HPDE6-E6E7 (cell line): ENCODE data around the gene OXNAD1.

ENCODE experiments used
- DNase-seq: peaks from one replicate; pipeline ENCODE4 v3.0.0; 2011; ENCODE audit warnings: missing footprints; ENCODE audit errors: extremely low spot score

The OXNAD1 gene, protein sequence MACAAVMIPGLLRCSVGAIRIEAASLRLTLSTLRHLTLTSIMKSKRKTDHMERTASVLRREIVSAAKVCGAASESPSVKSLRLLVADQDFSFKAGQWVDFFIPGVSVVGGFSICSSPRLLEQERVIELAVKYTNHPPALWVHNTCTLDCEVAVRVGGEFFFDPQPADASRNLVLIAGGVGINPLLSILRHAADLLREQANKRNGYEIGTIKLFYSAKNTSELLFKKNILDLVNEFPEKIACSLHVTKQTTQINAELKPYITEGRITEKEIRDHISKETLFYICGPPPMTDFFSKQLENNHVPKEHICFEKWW

DNA sequence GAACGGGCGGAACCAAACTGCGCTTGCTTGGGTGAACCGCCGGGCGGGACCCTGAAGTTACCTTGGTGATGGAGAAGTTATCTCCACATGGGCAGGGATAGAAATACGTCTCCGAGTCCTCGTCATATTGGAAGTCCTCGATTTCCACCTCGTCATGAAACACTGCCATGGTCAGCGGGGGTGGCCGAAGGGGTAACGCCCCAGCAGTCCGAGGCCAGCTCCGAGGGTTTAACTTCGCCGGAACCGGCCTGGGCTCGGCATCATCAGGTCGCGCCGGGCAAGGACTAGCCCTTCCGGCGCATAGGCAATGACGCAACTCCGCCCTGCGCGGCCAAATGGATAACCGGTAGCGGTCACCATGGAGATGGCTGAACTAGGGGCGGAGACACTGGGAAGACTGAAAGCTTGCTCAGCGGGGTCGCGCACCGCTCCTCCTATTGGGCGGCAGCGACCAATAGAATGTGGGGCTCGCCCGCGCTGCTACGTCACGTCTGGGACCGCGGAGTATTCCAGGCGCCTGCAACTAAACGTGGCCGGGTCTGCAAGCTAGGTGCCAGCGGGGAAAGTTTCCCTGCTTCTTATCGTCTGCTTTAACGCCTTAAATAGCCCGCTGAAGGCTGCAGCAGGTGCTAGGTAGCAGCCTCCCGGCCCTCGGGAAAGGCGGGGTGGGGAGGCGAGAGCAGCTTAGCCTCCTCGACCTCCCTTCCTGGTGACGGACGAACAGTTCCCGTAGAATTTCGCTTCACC is at the start of gene OXNAD1, which contains the start of gene DPH3:
TSS of gene OXNAD1 (plus strand) at position 505 of the 747 bp plus-strand sequence. CDS start 5,741 bp downstream, outside the sequence.
TSS of gene DPH3 (minus strand) at position 236 of the 747 bp plus-strand sequence. CDS start at position 169, 67 bp downstream.
- peak; percentile 78 for DNase-seq

DNA sequence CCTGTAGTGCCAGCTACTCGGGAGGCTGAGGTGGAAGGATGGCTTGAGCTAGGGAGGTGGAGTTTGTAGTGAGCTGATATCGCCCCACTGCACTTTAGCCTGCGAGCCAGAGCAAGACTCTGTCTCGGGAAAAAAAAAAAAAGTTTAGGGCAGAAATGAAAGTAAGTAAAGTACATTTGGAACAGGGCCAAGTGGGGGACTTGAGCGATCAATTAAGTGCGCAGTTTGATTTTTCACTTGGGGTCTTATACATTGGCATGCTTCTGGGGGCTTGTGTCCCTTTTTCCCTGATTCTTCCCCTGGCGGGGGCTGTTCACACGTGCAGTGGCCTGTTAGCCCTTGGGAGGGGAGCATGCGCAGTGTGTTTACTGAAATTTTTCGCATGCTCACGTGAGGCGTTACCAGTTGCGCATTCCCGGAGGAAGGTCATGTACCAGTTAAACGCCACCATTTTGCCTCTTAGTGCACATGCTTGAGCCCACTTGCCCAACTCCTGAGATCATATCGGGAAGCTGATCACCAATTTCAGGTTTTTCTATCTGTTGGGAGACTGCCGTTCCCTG is 48.6 kb upstream of the OXNAD1 start:
- no peak for DNase-seq

DNA sequence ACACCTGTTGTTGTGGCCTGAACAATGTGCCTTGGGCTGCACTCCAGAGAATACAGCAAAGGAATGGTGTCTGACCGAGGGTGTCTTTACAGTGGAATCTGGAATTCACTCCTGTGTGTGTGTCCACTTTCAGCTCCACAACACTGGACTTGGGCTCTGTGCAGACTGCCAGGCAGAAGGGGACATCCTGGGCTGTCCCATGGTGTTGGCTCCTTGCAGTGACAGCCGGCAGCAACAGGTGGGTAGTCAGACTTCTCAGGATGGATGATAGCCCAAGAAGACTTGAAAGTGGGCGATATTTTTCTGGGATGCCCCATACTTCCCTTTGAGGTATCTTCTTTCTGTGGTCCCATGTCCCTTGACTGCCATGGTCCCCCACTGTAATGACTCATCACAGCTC is 45.2 kb upstream of the OXNAD1 start:
- DNase-seq, result no peak

DNA sequence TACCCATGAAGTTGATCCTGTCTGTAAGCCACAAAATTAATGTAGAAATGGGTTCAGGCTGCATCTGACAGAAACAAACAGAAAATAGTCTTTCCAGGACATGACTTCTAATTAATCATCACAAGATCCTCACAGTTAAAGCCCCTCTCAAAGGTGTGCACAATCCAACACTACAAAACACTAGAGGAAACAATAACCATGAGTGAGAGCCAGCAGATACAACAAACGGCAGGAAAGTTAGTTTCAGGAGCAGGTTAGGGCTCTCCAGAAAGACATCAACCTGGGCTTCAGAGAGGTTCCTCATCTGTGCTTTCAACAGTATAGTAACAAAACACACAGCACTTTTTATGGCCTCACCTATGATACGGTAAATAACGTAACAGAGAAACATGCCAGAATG is 43.0 kb upstream of the OXNAD1 start:
- no peak for DNase-seq

DNA sequence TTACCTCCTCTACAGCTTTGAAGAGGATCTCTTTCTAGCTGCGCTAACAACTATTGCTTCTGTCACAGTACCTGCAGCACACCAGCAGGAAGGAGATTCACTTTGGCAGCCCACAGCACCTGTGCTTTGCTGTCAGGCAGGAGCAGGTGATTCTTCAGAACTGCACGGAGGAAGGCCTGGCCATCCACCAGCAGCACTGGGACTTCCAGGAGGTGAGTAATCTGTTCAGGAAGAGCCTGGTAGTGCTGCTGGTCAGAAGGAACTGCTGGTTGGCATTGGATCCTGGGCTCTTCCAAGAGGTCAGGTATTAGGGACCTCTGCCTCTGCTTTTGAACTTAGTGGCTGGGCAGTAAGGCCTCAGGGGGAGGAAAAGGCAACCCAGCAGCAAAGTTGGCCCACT is 42.5 kb upstream of the OXNAD1 start:
- no peak for DNase-seq

DNA sequence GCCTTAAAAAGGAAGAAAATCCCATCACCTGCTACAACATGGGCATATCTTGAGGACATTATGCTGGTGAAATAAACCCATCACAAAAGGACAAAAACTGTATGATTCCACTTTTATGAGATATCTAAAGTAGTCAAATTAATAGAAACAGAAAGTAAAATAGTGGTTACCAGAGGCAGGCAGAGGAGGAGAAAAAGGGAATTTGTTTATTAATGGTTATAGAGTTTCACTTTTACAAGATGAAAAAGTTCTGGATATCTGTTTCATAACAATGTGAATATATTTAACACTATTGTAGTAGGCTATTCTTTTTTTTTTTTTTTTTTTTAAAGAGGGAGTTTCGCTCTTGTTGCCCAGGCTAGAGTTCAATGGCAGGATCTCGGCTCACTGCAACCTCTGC is 40.7 kb upstream of the OXNAD1 start:
- no peak for DNase-seq

DNA sequence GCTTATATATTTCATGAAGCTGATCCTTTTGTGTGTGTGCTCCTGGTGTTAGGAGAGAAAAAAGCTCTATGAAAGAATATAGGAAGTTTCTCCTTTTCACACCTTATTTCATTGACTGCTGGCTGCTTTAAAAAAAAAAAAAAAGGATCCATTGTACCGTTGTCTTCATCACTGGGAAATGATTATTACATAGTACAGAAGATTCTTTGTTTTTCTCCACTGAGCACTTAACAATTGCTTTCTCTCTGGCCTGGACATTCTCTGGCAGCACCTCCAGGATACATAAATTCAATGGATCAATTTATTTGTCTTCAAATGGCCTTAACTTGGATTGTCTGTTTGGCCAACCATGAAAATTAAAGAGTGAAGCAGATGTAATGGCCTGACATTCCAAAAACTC is 37.4 kb upstream of the OXNAD1 start:
- no peak for DNase-seq

DNA sequence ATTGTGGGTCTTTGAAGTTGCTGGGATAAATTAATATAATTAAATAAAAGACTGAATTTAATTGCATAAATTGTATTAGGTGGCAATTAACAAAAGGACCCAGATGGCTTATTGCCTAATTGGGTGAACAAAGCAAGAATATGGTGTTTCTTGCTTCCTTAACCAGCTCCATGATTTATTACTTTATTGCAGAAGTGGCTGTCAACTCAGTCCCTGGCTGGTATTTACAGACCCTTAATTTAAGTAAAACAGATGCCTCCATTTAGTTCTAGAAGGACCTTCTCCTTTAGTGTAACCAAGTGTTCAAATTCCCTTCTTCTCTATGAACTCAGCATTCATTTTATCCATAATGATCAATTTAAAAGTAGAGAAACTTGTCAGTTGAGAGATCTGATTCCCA is 35.3 kb upstream of the OXNAD1 start:
- DNase-seq, result no peak

DNA sequence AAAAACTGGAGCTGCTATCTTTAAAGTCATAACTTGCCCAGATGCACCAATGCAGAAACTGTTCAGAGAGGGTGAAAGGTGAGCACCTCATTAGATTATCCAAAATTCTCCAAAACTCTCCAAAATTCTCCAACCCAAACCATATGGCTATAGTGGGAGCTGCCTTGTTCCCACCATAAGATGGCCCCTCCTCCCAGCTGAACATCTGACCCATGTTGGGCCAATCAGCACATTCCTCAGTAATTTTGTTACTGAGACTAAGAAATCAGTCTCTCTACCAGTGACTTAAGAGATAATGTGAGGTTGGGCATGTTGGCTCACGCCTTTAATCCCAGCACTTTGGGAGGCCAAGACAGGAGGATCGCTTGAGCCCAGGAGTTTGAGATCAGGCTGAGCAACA is 33.0 kb upstream of the OXNAD1 start:
- DNase-seq, result no peak

DNA sequence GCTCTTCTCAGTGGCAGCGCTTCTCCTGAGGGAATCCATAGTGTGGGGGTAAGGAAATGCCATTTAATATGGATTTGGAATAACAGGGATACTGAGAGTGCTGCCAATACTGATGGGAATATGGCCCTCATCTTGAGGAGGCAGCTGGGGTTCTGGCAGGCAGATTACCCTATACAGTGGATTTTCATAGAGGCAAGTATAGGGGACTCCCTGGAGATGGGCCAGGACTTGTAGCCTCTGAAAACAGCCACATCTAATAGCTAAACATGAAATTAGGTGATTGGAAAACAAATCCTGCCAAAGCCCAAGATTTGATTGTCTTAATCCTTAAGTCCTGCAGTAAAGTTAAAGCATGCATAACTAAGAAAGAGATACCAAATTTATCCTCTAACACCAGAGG is 31.2 kb upstream of the OXNAD1 start:
- no peak for DNase-seq

DNA sequence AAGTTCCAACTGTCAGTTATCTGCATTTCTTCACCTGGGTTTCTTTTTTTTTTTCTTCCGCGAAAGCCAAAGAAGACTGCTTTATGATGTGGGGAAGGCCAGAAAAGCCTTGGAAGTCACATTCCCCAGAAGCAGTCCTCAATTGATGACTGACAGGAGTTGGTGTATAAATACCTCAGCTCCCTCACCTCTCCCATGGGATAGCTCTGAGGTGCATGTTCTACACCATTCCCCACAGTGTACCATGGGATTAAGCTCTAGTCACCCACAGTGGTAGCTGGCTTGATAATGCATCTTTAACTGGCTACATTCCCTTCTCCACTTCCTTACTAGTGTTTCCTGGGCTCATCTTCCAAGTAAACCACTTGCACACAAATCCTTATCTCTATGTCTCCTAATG is 30.7 kb upstream of the OXNAD1 start:
- DNase-seq, result no peak

DNA sequence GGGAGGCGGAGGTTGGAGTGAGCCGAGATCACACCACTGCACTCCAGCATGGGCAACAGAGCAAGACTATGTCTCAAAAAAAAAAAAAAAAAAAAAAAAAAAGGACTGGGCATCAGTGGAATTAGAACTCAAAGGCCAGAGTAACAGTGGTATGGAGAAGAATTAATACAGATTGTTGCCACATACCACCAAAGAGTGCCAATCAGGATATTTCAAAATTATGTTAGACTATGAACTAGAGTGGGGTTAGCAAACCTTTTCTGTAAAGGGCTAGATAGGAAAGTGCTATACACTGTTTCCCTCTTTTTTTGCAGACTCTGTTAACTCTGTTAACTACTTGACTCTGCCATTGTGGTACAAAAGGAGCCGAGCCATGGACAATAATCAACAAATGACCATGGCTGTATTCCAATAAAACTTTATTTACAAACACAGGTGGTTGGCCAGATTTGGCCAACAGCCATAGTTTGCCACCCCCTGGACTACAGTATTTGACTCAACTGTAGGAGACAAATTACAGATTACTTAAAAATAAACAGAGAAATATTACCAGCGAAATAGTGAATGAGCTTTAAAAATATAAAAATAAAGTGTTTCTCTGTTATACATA is 28.9 kb upstream of the OXNAD1 start:
- no peak for DNase-seq

DNA sequence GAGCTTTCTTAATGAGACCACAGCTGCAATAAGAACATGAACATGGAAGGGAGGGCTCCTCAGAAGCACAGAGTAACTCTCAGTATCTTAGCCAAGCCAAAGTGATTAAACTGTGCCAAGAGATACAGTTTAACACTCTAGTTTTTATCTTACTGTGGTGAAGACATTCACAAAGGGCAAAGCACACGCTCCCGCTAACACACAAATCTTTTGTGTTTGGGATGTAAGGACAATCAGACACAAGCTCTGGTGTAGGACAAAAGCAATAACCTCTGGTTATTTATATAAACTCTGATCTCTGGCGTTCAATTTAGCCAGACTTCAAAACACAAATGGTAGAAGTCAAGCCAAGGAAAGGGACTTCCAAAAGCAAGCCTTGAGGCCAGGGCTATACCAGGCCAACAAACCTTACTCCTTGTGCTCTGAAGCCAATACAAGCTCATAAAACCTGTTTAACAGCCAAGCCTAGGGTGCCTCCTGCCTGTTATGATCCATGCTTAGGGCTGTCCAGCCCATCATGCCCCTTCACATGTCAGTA is 28.1 kb upstream of the OXNAD1 start:
- no peak for DNase-seq

DNA sequence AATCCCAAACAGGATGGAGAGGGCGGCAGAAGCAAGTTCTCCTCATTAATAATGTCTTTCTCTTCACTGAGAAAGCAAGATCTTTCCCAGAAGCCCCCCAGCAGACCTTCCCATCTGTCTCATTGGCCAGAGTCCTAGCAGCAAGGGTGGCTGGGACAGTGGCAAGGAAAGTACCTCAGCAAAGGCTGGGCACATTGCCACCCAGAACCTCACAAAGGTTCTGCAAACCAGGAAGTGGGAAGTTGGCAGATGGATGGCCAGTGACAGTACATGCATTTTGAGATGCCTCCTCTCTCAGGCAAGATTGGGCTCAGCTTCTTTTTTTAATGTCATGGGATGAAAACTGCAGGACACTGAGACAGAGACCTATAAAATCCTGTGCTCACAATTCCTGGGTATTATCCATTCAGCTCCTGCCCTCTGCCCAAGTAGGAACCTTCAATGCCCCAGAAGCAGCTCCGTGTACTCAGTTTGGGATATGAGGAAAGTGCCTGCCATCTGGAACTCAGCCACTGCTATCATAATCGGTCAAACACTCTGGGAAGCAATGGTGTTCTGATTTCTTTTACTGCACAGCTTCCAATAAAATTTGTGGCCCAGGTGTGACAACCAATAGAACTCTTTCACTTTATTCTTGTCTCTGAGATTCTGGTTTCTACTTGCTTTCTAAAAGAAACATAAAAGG is 25.8 kb upstream of the OXNAD1 start:
- DNase-seq, result no peak

DNA sequence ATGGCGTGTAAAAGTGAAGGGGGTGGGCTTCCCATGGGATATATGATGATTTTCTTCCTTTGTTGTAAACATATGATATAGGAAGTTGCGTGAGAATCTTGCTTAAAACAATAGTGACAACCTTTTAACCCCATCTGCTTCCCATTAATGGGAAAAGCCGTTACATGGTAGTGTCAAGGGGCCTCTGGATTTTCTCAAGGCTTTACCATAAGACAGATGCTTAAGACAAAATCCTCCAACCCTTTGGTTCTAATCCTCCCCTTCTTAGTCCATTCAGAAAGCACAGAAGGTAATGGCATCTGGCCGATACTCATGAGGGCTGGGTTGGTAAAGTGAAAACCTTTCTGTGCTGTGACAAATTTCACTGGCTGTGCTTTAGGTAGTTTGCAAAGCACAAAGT is 25.2 kb upstream of the OXNAD1 start:
- DNase-seq, result no peak

DNA sequence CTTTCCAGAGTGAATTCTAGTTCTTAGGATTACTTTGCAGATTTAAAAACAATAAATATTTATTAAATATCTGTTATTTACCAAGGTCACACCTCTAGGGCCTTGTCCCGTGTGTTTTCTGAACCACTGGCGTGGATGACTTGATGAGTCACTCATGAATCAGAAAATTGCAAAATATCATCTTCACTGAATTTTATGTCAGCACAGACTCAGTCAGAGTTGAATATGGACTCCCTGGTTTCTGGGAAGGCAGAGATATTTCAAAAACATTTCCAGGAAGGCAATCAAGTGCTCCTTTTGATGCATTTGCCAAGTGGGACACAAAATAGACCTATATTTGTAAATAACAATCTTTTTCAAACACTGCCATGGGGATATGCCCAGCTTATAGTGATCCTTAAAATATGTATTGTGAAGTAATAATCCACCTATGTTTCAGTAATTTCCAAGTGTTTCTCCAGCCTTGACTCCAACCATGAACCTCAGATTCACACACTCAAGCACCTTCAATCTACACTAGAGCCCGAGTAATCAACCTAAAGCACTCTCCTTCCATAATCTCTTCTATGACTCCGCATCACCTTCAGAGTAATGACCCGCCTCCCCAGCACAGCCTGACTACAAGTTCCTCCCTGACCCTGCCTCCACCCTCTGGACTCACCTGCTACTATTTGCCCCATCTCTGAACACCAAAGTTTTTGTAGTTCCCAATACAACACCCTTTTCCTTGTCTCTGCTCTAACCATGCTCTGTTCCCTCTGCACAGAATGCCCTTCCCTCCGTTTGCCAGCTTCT is 24.6 kb upstream of the OXNAD1 start:
- peak; percentile 17 for DNase-seq

DNA sequence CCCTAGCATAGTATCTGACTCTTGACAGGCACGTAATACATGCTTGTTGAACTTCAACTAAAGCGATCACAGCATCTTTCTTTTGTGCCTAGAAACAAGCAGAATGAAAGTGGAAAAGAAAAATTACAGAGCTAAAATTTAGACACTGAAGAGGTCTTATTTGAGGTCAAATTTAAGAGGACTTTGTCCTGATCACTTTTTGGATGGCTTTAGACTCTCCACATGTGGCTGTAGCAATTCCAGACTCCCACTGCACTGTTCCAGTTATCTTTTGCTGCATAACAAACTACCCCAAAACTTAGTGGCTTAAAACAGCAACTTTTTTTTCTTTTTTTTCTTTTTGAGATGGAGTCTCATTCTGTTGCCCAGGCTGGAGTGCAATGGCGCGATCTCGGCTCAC is 23.8 kb upstream of the OXNAD1 start:
- DNase-seq, result no peak

DNA sequence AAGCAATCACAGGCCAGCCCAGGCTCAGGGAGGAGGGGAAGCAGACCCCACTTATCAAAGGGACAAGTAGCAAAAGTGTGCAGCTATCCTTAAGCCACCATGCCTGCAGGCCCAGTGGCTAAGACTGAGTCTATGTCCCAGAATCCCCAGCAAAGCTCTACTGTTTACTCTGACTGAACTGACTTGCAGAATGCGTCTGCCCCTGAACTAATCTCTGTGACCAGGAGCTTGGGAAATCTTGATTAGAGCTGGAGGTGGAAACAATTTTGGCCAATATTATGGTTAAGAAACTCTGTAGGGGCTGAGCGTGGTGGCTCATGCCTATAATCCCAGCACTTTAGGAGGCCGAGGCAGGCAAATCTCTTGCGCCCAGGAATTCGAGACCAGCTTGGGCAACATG is 22.8 kb upstream of the OXNAD1 start:
- no peak for DNase-seq

DNA sequence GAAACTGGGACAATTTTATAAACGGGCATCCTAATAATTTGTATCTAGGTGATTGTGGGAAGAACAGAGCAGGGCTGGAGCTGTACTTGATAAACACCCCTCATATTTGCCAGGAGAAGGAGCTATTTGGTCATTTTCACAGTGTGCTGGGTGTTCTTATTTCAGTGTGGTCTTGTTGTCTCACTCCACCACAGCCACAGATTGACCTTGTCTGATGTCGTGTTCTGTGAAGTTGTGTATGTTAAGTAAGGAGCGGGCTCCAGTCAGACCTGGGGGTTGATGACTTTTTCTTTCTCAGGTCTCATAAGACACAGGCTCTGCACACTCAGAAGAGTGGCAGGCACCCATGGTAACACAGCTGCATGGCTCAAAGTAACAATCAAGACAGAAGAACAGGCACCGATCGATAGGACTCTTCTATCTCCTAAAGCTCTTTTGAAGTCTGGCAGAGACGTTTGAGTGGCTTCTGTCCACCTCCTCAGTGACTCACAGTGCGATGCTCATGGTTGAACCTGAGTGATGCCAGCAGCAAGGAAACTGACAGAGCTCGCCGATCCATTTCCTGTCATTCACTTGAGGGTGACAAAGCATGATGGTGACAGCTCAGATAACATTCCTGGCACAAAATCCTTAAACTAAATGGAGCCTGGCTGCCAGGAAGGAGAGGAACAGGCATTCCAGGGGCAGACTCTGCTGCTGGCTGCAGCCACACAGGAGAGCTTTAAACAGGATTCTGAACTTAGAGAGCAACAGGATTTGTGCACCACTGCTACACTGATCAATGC is 21.1 kb upstream of the OXNAD1 start:
- DNase-seq, result no peak

DNA sequence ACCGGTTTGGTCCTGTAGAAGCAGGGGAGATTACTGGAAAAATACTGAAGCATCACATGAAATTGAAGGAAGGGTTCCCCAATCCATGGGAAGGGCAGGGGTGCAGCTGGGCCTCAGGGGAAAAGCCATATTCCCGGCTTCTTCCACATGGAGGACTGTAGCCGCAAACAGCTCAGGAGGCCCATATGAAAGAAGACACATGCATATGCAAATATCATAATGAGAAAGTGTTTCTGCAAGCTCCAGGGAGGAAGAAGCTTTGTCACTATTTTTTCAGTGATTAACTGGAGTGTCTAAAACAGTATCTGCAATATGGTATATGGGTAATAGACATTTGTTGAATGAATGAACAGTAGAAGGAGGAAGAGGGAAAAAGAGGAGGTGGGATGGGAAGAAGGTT is 19.4 kb upstream of the OXNAD1 start:
- DNase-seq, result no peak
